GM12891 (cell line): Measurements from ENCODE around the gene NSMCE1.
A peak's percentile ranks its signal among the peaks of the same experiment; 100 is the strongest.

Source experiments
- PAX5 ChIP-seq: IDR thresholded peaks from 2 replicates; pipeline ENCODE4 v1.6.1; 2011; ENCODE audit warnings: low read length, moderate library complexity, mild to moderate bottlenecking; ENCODE audit not compliant: insufficient read depth, severe bottlenecking
- POLR2A ChIP-seq: IDR thresholded peaks from 2 replicates; pipeline ENCODE4 v1.6.1; 2011; ENCODE audit warnings: low read depth, low read length, control low read depth
- POLR2AphosphoS5 ChIP-seq: IDR thresholded peaks from 2 replicates; pipeline ENCODE4 v1.6.1; 2011; ENCODE audit warnings: low read depth, low read length, control low read depth
- POU2F2 ChIP-seq: IDR thresholded peaks from 2 replicates; pipeline ENCODE4 v1.6.1; 2011; ENCODE audit warnings: low read depth, mild to moderate bottlenecking, control low read depth, low read length, moderate library complexity
- SPI1 ChIP-seq: IDR thresholded peaks from 2 replicates; pipeline ENCODE4 v1.6.1; 2011; ENCODE audit warnings: low read depth, low read length, control low read depth
- TAF1 ChIP-seq: IDR thresholded peaks from 2 replicates; pipeline ENCODE4 v1.6.1; 2011; ENCODE audit warnings: low read depth, low read length, control low read depth

- TF ChIP-seq POLR2AphosphoS5 = no peak
- 0 out of 2 replicates have a peak, but pooled peaks have one; percentile 6 for TF ChIP-seq POU2F2
- no peak; the same call in 1 of the 2 replicates for TF ChIP-seq POLR2A
- 0 out of 2 replicates have a peak, but pooled peaks have one; percentile 40 for TF ChIP-seq TAF1
- TF ChIP-seq PAX5 = no peak
- TF ChIP-seq SPI1 = peak; percentile 79
Observed at GRCh38 chr16:27237219-27238015, 31.2 kb downstream of the NSMCE1 start.
